Effector CD4-positive, alpha-beta T cell (primary cell): ENCODE data around the gene GLIS1.
A peak's percentile ranks its signal among the peaks of the same experiment; 100 is the strongest.

Source experiments
- DNase-seq: peaks from one replicate; pipeline ENCODE4 v3.0.0-alpha.2; 2020

The GLIS1 gene

GRCh38 chr1:53693339-53693738, 45.6 kb downstream of the GLIS1 start:
- DNase-seq, result no peak

- DNase-seq, result no peak
Measured at GRCh38 chr1:53691326-53691725, 47.6 kb downstream of the GLIS1 start.

GRCh38 chr1:53690411-53690810, 48.6 kb downstream of the GLIS1 start:
- DNase-seq, result no peak

GRCh38 chr1:53689736-53690326, 49.1 kb downstream of the GLIS1 start:
- no peak for DNase-seq

- no peak for DNase-seq
Measured at GRCh38 chr1:53689223-53689622, 49.7 kb downstream of the GLIS1 start.

- DNase-seq, result no peak
Measured at GRCh38 chr1:53688381-53689102, 50.4 kb downstream of the GLIS1 start.

GRCh38 chr1:53687901-53688300, 51.1 kb downstream of the GLIS1 start:
- no peak for DNase-seq

GRCh38 chr1:53687426-53687825, 51.5 kb downstream of the GLIS1 start:
- no peak for DNase-seq

GRCh38 chr1:53686965-53687267, 52.0 kb downstream of the GLIS1 start:
- DNase-seq, result no peak

- DNase-seq, result no peak
Measured at GRCh38 chr1:53686091-53686964, 52.6 kb downstream of the GLIS1 start.

GRCh38 chr1:53685272-53686051, 53.5 kb downstream of the GLIS1 start:
- DNase-seq, result no peak

- no peak for DNase-seq
Measured at GRCh38 chr1:53684741-53685140, 54.2 kb downstream of the GLIS1 start.

GRCh38 chr1:53683986-53684740, 54.8 kb downstream of the GLIS1 start:
- no peak for DNase-seq

GRCh38 chr1:53682881-53683280, 56.1 kb downstream of the GLIS1 start:
- no peak for DNase-seq

- DNase-seq, result peak; percentile 7
Measured at GRCh38 chr1:53681977-53682685, 56.8 kb downstream of the GLIS1 start.

GRCh38 chr1:53681351-53681976, 57.5 kb downstream of the GLIS1 start:
- no peak for DNase-seq

- no peak for DNase-seq
Measured at GRCh38 chr1:53680868-53681267, 58.1 kb downstream of the GLIS1 start.

GRCh38 chr1:53678938-53679825, 59.8 kb downstream of the GLIS1 start:
- no peak for DNase-seq

GRCh38 chr1:53678507-53678906, 60.5 kb downstream of the GLIS1 start:
- DNase-seq, result no peak

- DNase-seq, result no peak
Measured at GRCh38 chr1:53678046-53678445, 60.9 kb downstream of the GLIS1 start.
